ENCODE measurements around the gene ZDHHC13.

Gene ZDHHC13

GRCh38 chr11:19208959-19209546 is 92.1 kb downstream of the ZDHHC13 start:
- no peak for DNase-seq (ENCODE audit: low read depth)

- DNase-seq (ENCODE audit: low read depth): no peak
Observed at GRCh38 chr11:19209617-19210370, 92.8 kb downstream of the ZDHHC13 start.

DNA sequence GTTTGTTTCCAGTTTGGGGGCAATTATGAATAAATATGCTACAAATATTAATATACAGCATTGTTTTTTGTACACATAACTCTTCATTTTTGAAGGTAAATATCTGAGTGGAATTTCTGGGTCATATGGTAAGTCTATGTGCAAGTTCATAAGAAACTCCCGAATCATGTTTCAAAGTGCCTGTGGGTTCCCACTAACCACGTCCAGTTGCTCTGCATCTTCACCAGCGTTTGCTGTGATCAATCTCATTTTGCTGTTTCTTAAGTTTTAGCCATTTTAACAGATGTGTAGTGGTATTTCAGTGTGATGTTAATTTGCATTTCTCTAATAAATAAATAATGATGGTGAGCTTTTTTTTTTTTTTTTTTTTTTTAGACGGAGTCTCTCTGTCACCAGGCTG is 99.1 kb downstream of the ZDHHC13 start:
- DNase-seq (ENCODE audit: low read depth): no peak

- DNase-seq (ENCODE audit: low read depth): no peak
Observed at GRCh38 chr11:19216709-19217374, 99.9 kb downstream of the ZDHHC13 start.

GRCh38 chr11:19218216-19218615 is 101.2 kb downstream of the ZDHHC13 start:
- DNase-seq (ENCODE audit: low read depth): no peak

DNA sequence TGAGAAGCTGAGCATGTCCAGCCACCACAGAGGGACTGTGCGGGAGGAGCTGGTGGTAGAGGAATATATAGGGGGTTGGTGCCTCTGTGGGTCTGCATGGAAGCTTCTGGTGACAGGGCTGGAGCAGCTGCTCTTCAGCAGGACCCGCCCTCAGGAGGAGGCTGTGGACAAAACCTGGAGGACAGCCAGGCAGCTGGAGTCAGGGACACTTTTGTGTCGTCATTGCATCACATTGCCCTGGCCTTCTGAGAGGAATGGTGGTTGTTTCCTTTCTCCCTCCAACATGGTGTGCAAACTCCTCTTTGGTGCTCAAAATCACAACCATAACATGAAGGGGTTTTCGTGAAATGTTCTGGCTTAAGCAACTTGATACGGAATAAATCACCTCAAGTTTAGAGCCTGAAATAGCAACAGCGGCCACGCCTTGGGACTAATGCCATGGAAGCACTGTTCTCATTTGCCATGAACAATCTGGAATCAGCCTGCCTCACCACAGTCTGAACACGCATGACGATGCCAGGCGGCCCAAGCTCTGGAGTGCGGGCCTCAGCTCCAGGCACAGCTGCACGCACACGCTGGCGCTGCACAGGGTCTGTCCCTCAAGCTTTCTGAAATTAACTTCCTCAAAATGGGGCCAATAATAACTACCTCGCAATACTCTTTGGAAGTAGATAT is 102.0 kb downstream of the ZDHHC13 start:
- DNase-seq (ENCODE audit: low read depth): no peak

DNA sequence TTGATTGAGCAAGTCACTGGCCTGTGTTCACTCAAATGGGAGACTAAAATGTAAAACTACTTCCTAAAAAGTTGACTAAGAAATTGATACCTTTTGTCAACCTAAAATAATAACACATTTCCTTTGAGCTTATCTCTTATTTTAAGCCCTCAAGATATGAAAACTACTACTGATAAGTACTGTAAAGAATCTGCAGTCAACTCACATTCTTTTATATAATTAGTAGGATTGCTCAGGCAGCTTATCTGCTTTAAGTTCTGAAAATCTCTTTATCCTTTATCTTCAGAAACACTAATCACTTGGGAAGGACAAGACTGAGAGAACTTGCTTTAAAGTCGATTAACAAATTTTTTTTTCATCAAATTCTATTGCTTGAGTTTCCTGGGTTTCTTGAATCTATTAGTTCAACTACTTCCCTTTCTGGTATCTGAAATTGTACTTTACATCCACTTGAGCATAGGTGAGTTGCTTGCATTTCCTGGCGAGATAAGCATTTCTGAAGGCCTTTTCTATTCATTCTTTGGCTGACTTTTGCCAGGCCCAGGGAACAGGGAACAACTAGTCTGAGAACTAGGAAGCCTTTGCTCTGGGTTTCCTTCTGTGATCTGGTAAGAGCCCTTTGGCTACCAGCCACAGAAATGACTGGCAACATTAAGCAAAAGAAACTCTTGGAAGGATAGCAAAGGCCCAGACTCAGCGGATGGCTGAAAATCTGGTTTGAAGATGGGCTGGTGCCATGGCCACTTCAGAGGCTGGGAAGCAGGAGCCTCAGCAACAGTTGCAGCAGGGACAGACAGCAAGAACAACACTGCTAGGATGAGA is 104.1 kb downstream of the ZDHHC13 start:
- no peak for DNase-seq (ENCODE audit: low read depth)

GRCh38 chr11:19225123-19225522 is 108.2 kb downstream of the ZDHHC13 start:
- DNase-seq (ENCODE audit: low read depth): no peak

GRCh38 chr11:19225581-19225980 is 108.6 kb downstream of the ZDHHC13 start:
- DNase-seq (ENCODE audit: low read depth): no peak

All from stromal cell of bone marrow (primary cell).